Measurements from ENCODE around the gene GGTLC2. TPM values are rescaled to one million over a fixed set of nuclear protein-coding genes. Genes with fewer than 3 reads are reported as not detected.

GGTLC2 gene
- total RNA-seq, 1 experiment from 2014 or later, result not detected

DNA sequence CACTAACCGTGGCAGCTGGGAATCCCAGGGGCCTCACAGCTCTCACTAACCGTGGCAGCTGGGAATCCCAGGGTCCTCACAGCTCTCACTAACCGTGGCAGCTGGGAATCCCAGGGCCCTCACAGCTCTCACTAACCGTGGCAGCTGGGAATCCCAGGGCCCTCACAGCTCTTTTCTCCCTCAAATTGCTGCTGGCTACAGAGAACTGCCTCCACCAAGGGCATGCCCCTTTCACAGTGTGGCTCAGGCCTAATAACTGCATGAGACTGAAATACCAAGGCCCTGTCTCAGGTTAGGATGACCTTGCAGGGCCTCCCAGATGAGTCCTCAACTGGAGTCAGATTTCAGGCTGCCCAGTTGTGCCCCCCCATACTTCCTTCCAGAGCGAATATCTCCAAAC is 35.1 kb upstream of the GGTLC2 start:
- no peak overlapping the region for H3K4me3 ChIP-seq (ENCODE audit: low read length)
- DNase-seq, result no peak
- H3K27ac ChIP-seq (ENCODE audit: low read length), result no peak overlapping the region
- H3K9me3 ChIP-seq (ENCODE audit: low read length), result no peaks in the 10 kb centered on the region
- ChIA-PET CTCF (no interaction called here), POLR2A (ENCODE audit: unreplicated experiment) (no interaction called here)
- H3K79me2 ChIP-seq (ENCODE audit: low read length), result no peaks in the 10 kb centered on the region
- intact Hi-C loops (cut with micrococcal nuclease), result no loop called here
- H2AFZ ChIP-seq (ENCODE audit: low read length), result no peak overlapping the region
- no peak for ATAC-seq
- no TSS peak for BruUV-seq (replicated peaks)
- no peak overlapping the region for H3K9ac ChIP-seq (ENCODE audit: low read length)
- no peaks in the 10 kb centered on the region for H3K4me1 ChIP-seq (ENCODE audit: insufficient read depth, low read length)
- H3K9me2 ChIP-seq (replicated peaks; ENCODE audit: low read length), result no peaks in the 10 kb centered on the region
- H3F3A ChIP-seq (ENCODE audit: low read length, unreplicated experiment), result no peaks in the 10 kb centered on the region
- no peaks in the 10 kb centered on the region for H4K20me1 ChIP-seq (ENCODE audit: low read length)
- peaks cover 35% of the 10 kb centered on the region for H3K27me3 ChIP-seq (ENCODE audit: low read length)
- H3K36me3 ChIP-seq (ENCODE audit: low read depth, low read length), result no peaks in the 10 kb centered on the region
- no peak overlapping the region for H3K4me2 ChIP-seq (ENCODE audit: low read length)
- TF ChIP-seq EZH2 (IDR thresholded peaks at IDR 0.05; ENCODE audit: low read length, unreplicated experiment) (no peak), EZH2phosphoT487 (IDR thresholded peaks at IDR 0.05; ENCODE audit: borderline replicate concordance, low read length) (no peak)
- TF ChIP-seq, protein P1, sequence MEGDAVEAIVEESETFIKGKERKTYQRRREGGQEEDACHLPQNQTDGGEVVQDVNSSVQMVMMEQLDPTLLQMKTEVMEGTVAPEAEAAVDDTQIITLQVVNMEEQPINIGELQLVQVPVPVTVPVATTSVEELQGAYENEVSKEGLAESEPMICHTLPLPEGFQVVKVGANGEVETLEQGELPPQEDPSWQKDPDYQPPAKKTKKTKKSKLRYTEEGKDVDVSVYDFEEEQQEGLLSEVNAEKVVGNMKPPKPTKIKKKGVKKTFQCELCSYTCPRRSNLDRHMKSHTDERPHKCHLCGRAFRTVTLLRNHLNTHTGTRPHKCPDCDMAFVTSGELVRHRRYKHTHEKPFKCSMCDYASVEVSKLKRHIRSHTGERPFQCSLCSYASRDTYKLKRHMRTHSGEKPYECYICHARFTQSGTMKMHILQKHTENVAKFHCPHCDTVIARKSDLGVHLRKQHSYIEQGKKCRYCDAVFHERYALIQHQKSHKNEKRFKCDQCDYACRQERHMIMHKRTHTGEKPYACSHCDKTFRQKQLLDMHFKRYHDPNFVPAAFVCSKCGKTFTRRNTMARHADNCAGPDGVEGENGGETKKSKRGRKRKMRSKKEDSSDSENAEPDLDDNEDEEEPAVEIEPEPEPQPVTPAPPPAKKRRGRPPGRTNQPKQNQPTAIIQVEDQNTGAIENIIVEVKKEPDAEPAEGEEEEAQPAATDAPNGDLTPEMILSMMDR (conservative IDR thresholded peaks at IDR 0.05; ENCODE audit: low read depth, low read length), result no peak

- no peak overlapping the region for H3K9ac ChIP-seq (ENCODE audit: low read length)
- H3K4me1 ChIP-seq (ENCODE audit: insufficient read depth, low read length), result no peaks in the 10 kb centered on the region
- ChIA-PET CTCF (no interaction called here), POLR2A (ENCODE audit: unreplicated experiment) (no interaction called here)
- H3K4me2 ChIP-seq (ENCODE audit: low read length), result no peak overlapping the region
- H3K4me3 ChIP-seq (ENCODE audit: low read length), result no peak overlapping the region
- no peaks in the 10 kb centered on the region for H3K79me2 ChIP-seq (ENCODE audit: low read length)
- H2AFZ ChIP-seq (ENCODE audit: low read length), result no peak overlapping the region
- no peaks in the 10 kb centered on the region for H3K36me3 ChIP-seq (ENCODE audit: low read depth, low read length)
- DNase-seq (no peak), ATAC-seq (no peak)
- H3F3A ChIP-seq (ENCODE audit: low read length, unreplicated experiment), result no peaks in the 10 kb centered on the region
- H3K9me3 ChIP-seq (ENCODE audit: low read length), result no peaks in the 10 kb centered on the region
- intact Hi-C loops (cut with micrococcal nuclease), result no loop called here
- no peak overlapping the region for H3K27ac ChIP-seq (ENCODE audit: low read length)
- H3K27me3 ChIP-seq (ENCODE audit: low read length), result peaks cover 46% of the 10 kb centered on the region
- no peaks in the 10 kb centered on the region for H3K9me2 ChIP-seq (replicated peaks; ENCODE audit: low read length)
- no TSS peak for BruUV-seq (replicated peaks)
- TF ChIP-seq EZH2phosphoT487 (IDR thresholded peaks at IDR 0.05; ENCODE audit: borderline replicate concordance, low read length) (no peak), EZH2 (IDR thresholded peaks at IDR 0.05; ENCODE audit: low read length, unreplicated experiment) (no peak)
- TF ChIP-seq, protein P1 (conservative IDR thresholded peaks at IDR 0.05; ENCODE audit: low read depth, low read length), result no peak
- H4K20me1 ChIP-seq (ENCODE audit: low read length), result no peaks in the 10 kb centered on the region
Measured at GRCh38 chr22:22612516-22612915, 31.9 kb upstream of the GGTLC2 start.

- ATAC-seq (no peak), DNase-seq (no peak)
- H3K9me3 ChIP-seq (ENCODE audit: low read length), result no peaks in the 10 kb centered on the region
- H3K4me2 ChIP-seq (ENCODE audit: low read length), result no peak overlapping the region
- no peaks in the 10 kb centered on the region for H3K9me2 ChIP-seq (replicated peaks; ENCODE audit: low read length)
- no peaks in the 10 kb centered on the region for H3K4me1 ChIP-seq (ENCODE audit: insufficient read depth, low read length)
- no peak overlapping the region for H3K4me3 ChIP-seq (ENCODE audit: low read length)
- POLR2A ChIA-PET (ENCODE audit: unreplicated experiment), result no interaction called here
- CTCF ChIA-PET, result no interaction called here
- no peaks in the 10 kb centered on the region for H3F3A ChIP-seq (ENCODE audit: low read length, unreplicated experiment)
- no peaks in the 10 kb centered on the region for H3K79me2 ChIP-seq (ENCODE audit: low read length)
- H3K9ac ChIP-seq (ENCODE audit: low read length), result no peak overlapping the region
- H3K27ac ChIP-seq (ENCODE audit: low read length), result no peak overlapping the region
- H3K36me3 ChIP-seq (ENCODE audit: low read depth, low read length), result no peaks in the 10 kb centered on the region
- no peaks in the 10 kb centered on the region for H4K20me1 ChIP-seq (ENCODE audit: low read length)
- H2AFZ ChIP-seq (ENCODE audit: low read length), result no peak overlapping the region
- no TSS peak for BruUV-seq (replicated peaks)
- peaks cover 50% of the 10 kb centered on the region for H3K27me3 ChIP-seq (ENCODE audit: low read length)
- intact Hi-C loops (cut with micrococcal nuclease), result no loop called here
- TF ChIP-seq EZH2 (IDR thresholded peaks at IDR 0.05; ENCODE audit: low read length, unreplicated experiment), result no peak
- no peak for TF ChIP-seq EZH2phosphoT487 (IDR thresholded peaks at IDR 0.05; ENCODE audit: borderline replicate concordance, low read length)
- TF ChIP-seq, protein P1 (conservative IDR thresholded peaks at IDR 0.05; ENCODE audit: low read depth, low read length), result no peak
Measured at GRCh38 chr22:22614065-22614464, 30.3 kb upstream of the GGTLC2 start.
